ENCODE data around the gene TMEM179. TPM values are rescaled to one million over a fixed set of nuclear protein-coding genes. Genes with fewer than 3 reads are reported as not detected.

TMEM179 gene
- total RNA-seq, 2 donors from 2014 or later = 8.2 to 15.7 TPM

DNA sequence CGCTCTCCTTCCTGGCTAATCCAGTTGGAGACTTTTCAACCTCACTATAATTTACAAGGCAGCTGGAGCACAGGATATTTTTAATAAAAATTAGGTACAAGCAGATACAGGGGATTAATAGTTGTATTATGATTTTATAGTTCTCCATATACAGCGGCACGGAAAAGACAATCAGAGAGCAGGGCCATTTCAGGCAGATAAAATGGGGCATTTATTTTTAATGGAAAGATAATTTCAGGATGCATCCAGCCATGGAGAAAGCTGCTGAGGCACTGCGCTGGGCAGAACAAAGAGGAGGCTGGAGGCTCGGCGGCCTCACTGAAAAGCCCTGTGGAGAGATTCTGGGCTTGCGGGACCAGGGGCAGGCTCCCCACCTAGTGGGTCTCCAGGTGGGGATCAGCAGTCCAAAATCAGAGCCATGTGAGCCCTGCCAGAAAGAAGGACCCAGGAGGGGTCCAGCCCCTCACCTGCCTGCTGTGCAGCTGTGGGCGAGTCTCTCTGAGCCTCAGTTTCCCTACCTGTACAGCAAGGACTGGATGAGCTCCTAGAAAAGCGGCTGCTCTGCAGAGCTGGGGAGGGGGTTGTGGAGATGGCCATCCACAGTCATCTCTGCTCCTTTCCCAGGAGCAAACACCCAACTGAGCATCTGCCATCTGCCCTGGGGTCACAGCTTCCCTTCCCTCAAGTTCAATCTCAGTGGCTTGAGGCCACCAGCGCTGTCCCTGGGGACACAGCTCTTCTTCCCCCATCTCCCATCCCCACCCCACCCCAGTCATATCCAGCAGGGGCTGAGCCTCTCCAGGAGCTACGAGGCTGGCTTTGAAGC lies 48.9 kb downstream of the TMEM179 start:
- no peaks in the 10 kb centered on the region for H3K27me3 Mint-ChIP-seq (ENCODE audit: insufficient read depth)
- Histone ChIP-seq H3K27me3 (ENCODE audit: control insufficient read depth, insufficient read depth, low read length, poor library complexity, severe bottlenecking) (no peaks in the 10 kb centered on the region), H3K9ac (ENCODE audit: extremely low read depth, low read length, poor library complexity, severe bottlenecking) (no peak overlapping the region), H3K27ac (ENCODE audit: low read depth, low read length) (no peak overlapping the region), H3K4me3 (ENCODE audit: low read length) (no peak overlapping the region), H3K36me3 (ENCODE audit: control insufficient read depth, insufficient read depth, low read length) (no peaks in the 10 kb centered on the region), H3K4me1 (ENCODE audit: control insufficient read depth, insufficient read depth, low read length) (no peaks in the 10 kb centered on the region), H3K9me3 (ENCODE audit: control insufficient read depth, low read length) (no peaks in the 10 kb centered on the region)
- TF ChIP-seq, protein P1, sequence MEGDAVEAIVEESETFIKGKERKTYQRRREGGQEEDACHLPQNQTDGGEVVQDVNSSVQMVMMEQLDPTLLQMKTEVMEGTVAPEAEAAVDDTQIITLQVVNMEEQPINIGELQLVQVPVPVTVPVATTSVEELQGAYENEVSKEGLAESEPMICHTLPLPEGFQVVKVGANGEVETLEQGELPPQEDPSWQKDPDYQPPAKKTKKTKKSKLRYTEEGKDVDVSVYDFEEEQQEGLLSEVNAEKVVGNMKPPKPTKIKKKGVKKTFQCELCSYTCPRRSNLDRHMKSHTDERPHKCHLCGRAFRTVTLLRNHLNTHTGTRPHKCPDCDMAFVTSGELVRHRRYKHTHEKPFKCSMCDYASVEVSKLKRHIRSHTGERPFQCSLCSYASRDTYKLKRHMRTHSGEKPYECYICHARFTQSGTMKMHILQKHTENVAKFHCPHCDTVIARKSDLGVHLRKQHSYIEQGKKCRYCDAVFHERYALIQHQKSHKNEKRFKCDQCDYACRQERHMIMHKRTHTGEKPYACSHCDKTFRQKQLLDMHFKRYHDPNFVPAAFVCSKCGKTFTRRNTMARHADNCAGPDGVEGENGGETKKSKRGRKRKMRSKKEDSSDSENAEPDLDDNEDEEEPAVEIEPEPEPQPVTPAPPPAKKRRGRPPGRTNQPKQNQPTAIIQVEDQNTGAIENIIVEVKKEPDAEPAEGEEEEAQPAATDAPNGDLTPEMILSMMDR (conservative IDR thresholded peaks at IDR 0.05) = no peak
- no peaks in the 10 kb centered on the region for H3K4me1 Mint-ChIP-seq
- no peak overlapping the region for H3K27ac Mint-ChIP-seq
- H3K36me3 Mint-ChIP-seq (ENCODE audit: low read depth) = no peaks in the 10 kb centered on the region
- peak; percentile 32 for DNase-seq
- H3K4me3 Mint-ChIP-seq = no peak overlapping the region
- no peaks in the 10 kb centered on the region for H3K9me3 Mint-ChIP-seq
- 93 to 94% methylated on average over 9 to 11 of the region's 11 CpGs for WGBS, 2 experiments (ENCODE audit: insufficient coverage in 1 of 2, insufficient read length in 1 of 2)

DNA sequence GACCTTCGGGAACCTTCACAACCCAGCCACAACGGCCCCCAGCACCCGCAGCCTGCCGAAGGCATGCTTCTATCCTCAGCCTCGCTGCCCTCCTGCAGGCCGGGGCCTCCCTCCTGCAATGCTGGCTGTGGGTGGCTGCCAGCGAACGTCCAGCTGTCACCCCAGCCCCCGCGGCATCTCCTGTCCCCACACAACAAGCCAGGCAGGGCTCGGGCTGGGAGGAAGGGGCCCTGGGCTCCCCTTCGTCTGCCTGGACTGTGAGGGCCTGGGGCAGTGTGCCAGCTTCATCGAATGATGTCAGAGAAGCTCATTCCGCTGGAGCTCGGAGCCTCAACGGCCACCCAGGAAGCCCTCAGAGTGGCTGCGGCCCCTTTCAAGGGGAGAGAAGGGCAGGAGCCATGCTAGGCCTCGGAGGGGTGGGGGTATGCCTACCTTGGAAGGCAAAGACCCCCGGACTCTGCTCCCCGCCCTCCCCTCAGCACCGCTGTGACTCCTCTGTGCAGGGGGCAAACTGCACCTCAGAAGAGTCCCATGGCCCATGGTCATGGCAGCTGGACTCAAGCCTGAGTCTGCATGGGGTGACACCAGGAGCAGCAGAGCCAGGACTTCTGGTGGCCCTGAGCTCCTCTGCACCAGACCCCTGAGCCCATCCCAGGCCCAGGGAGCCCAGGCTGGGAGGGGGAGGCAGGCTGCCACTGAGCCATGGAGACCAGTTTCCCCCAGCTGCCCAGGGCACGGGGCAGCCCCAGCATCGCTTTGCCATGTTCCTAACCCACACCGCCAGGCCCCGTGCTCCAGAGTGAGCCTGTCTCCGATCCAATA lies 49.8 kb downstream of the TMEM179 start:
- H3K36me3 Mint-ChIP-seq (ENCODE audit: low read depth) = no peaks in the 10 kb centered on the region
- WGBS, 2 experiments (ENCODE audit: insufficient coverage in 1 of 2, insufficient read length in 1 of 2) = 91% methylated on average over 16 to 26 of the region's 26 CpGs

DNA sequence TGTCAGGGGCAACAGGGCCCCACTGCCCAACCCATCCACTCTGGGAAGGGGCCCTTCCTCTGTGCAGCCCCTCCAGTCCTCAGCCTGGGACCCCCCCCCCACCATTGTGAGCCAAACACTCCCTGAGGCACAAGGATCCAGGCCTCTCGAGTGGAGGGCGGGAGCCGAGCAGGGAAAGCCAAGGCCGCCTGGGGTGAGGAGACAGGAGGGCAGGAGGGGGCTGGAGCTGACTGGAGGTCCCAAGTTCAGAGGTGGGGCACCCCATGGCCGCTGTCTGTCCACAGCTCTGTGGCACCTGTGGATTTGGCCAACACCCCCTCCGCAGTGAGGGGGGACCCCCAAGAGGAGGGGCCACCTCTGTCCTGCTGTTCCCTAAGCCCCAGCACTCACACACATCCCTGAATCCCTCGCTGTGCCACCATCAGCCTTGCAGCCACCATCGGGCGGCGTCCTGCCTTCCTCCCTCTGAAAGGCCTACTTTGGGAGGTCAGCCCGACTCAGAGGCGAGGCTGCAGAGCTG lies 50.4 kb downstream of the TMEM179 start:
- DNase-seq = peak; percentile 38
- no peaks in the 10 kb centered on the region for H3K36me3 Mint-ChIP-seq (ENCODE audit: low read depth)
- no peak overlapping the region for H3K4me3 ChIP-seq (ENCODE audit: low read length)
- H3K27ac Mint-ChIP-seq = no peak overlapping the region
- no peaks in the 10 kb centered on the region for H3K27me3 ChIP-seq (ENCODE audit: control insufficient read depth, insufficient read depth, low read length, poor library complexity, severe bottlenecking)
- H3K27me3 Mint-ChIP-seq (ENCODE audit: insufficient read depth) = no peaks in the 10 kb centered on the region
- no peak overlapping the region for H3K9ac ChIP-seq (ENCODE audit: extremely low read depth, low read length, poor library complexity, severe bottlenecking)
- H3K4me1 ChIP-seq (ENCODE audit: control insufficient read depth, insufficient read depth, low read length) = no peaks in the 10 kb centered on the region
- H3K9me3 ChIP-seq (ENCODE audit: control insufficient read depth, low read length) = no peaks in the 10 kb centered on the region
- no peaks in the 10 kb centered on the region for H3K4me1 Mint-ChIP-seq
- no peak overlapping the region for H3K27ac ChIP-seq (ENCODE audit: low read depth, low read length)
- no peaks in the 10 kb centered on the region for H3K9me3 Mint-ChIP-seq
- TF ChIP-seq, protein P1 (conservative IDR thresholded peaks at IDR 0.05) = no peak
- 88% methylated on average over 12 of the region's 12 CpGs; no CpG with 5 or more reads in 1 of the 2 experiments for WGBS, 2 experiments (ENCODE audit: insufficient coverage in 1 of 2, insufficient read length in 1 of 2)
- H3K36me3 ChIP-seq (ENCODE audit: control insufficient read depth, insufficient read depth, low read length) = no peaks in the 10 kb centered on the region
- H3K4me3 Mint-ChIP-seq = no peak overlapping the region

More for the DNA sequence above, 49.8 kb downstream of the TMEM179 start:
- Mint-ChIP-seq H3K9me3 (no peaks in the 10 kb centered on the region), H3K4me1 (no peaks in the 10 kb centered on the region), H3K27me3 (ENCODE audit: insufficient read depth) (no peaks in the 10 kb centered on the region), H3K27ac (no peak overlapping the region), H3K4me3 (no peak overlapping the region)
- no peaks in the 10 kb centered on the region for H3K27me3 ChIP-seq (ENCODE audit: control insufficient read depth, insufficient read depth, low read length, poor library complexity, severe bottlenecking)
- TF ChIP-seq, protein P1 (conservative IDR thresholded peaks at IDR 0.05) = no peak
- DNase-seq = no peak
- no peak overlapping the region for H3K4me3 ChIP-seq (ENCODE audit: low read length)
- no peak overlapping the region for H3K9ac ChIP-seq (ENCODE audit: extremely low read depth, low read length, poor library complexity, severe bottlenecking)
- H3K4me1 ChIP-seq (ENCODE audit: control insufficient read depth, insufficient read depth, low read length) = no peaks in the 10 kb centered on the region
- no peak overlapping the region for H3K27ac ChIP-seq (ENCODE audit: low read depth, low read length)
- H3K9me3 ChIP-seq (ENCODE audit: control insufficient read depth, low read length) = no peaks in the 10 kb centered on the region
- H3K36me3 ChIP-seq (ENCODE audit: control insufficient read depth, insufficient read depth, low read length) = no peaks in the 10 kb centered on the region
